Gastroesophageal sphincter (tissue), 3 donors: ENCODE results near the gene GPC3.

Experiments
- POLR2A ChIP-seq, 2 donors: fragments of 450-650 bp; IDR thresholded peaks; one replicate each; pipeline ENCODE4 v1.6.1; 2017; ENCODE audit warnings: antibody characterized with exemption in 2 of 2, mild to moderate bottlenecking in 2 of 2, moderate library complexity in 1 of 2
- TF ChIP-seq, protein P1 (sequence below), 4 experiments: fragments of 200-600 bp in 2 of 4; fragments of 450-650 bp in 2 of 4; sonication (generic) in 1 of 4; IDR thresholded peaks; one replicate each; pipeline ENCODE4 v1.5.1; 2017 to 2019; ENCODE audit warnings: antibody characterized with exemption in 4 of 4, mild to moderate bottlenecking in 2 of 4, moderate library complexity in 2 of 4

GRCh38 chrX:133926809-133927208 is 58.6 kb downstream of the GPC3 start:
- TF ChIP-seq, protein P1, sequence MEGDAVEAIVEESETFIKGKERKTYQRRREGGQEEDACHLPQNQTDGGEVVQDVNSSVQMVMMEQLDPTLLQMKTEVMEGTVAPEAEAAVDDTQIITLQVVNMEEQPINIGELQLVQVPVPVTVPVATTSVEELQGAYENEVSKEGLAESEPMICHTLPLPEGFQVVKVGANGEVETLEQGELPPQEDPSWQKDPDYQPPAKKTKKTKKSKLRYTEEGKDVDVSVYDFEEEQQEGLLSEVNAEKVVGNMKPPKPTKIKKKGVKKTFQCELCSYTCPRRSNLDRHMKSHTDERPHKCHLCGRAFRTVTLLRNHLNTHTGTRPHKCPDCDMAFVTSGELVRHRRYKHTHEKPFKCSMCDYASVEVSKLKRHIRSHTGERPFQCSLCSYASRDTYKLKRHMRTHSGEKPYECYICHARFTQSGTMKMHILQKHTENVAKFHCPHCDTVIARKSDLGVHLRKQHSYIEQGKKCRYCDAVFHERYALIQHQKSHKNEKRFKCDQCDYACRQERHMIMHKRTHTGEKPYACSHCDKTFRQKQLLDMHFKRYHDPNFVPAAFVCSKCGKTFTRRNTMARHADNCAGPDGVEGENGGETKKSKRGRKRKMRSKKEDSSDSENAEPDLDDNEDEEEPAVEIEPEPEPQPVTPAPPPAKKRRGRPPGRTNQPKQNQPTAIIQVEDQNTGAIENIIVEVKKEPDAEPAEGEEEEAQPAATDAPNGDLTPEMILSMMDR (IDR thresholded peaks at IDR 0.05): no peak
- TF ChIP-seq POLR2A (IDR thresholded peaks at IDR 0.05): no peak
